Osteocyte (in vitro differentiated cells): ENCODE results near the gene CCER1. TPM values are rescaled to one million over a fixed set of nuclear protein-coding genes. Genes with fewer than 3 reads are reported as not detected.

Experiments used
- DNase-seq: peaks from one replicate; pipeline ENCODE4 v3.0.0; 2021; ENCODE audit warnings: mixed read lengths; ENCODE audit not compliant: unreplicated experiment; ENCODE audit errors: extremely low spot score
- H3K27ac Mint-ChIP-seq: one replicate; pipeline ENCODE4 v1.8.0; 2021; ENCODE audit warnings: mild to moderate bottlenecking, mixed read lengths; ENCODE audit not compliant: unreplicated experiment
- H3K27me3 Mint-ChIP-seq: one replicate; pipeline ENCODE4 v1.8.0; 2021; ENCODE audit warnings: mixed read lengths; ENCODE audit not compliant: unreplicated experiment
- H3K36me3 Mint-ChIP-seq: one replicate; pipeline ENCODE4 v1.8.0; 2021; ENCODE audit warnings: mixed read lengths; ENCODE audit not compliant: unreplicated experiment
- H3K4me1 Mint-ChIP-seq: one replicate; pipeline ENCODE4 v1.8.0; 2021; ENCODE audit warnings: mixed read lengths; ENCODE audit not compliant: unreplicated experiment
- H3K4me3 Mint-ChIP-seq: one replicate; pipeline ENCODE4 v1.8.0; 2021; ENCODE audit warnings: mild to moderate bottlenecking, moderate library complexity, mixed read lengths; ENCODE audit not compliant: unreplicated experiment
- H3K9me3 Mint-ChIP-seq: one replicate; pipeline ENCODE4 v1.8.0; 2021; ENCODE audit warnings: mixed read lengths; ENCODE audit not compliant: unreplicated experiment
- total RNA-seq: library from RNA; stranded (reverse); gene quantifications from 2 replicates; pipeline ENCODE4 v1.2.1, GENCODE V29; 2021
- TF ChIP-seq, protein P1 (sequence below): fragments of 200-600 bp; sonication (generic); IDR thresholded peaks from 2 replicates; pipeline ENCODE4 v1.5.0; 2021; ENCODE audit warnings: antibody characterized with exemption, mild to moderate bottlenecking, moderate library complexity

Gene CCER1
- total RNA-seq, 1 donor from 2014 or later = not detected

DNA sequence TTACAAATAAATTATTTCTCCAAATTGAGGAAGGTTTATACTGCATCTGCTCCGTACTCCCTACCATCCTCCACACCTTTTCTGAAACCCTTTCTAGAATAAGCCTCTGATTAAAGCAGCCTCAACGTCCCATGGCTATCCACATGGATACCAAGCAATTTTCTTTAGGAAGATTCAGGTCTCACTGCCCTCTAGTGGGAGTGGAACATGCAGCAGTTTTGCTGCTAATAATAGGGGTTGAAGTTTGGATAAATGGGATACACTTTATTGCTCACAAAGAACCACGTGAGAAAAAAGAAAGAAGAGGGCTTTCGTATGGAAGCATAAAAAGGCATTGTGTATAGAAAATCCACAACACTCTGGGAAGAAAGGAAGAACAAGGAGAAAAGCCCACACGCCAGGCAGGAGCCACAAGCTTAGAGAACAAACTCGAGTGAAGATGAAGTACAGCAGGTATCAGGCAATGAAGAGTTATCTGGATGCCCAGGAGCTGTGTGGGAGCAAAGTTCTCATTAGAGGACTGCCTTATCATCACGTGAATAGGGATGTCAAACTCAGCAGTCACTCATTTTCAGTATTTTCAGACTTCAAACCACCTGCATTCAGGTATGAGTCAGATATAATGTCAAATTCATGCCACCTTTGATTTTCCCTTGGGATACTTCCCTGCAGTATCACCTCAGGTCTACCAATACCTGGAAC, 45.8 kb downstream of the CCER1 start:
- TF ChIP-seq, protein P1, sequence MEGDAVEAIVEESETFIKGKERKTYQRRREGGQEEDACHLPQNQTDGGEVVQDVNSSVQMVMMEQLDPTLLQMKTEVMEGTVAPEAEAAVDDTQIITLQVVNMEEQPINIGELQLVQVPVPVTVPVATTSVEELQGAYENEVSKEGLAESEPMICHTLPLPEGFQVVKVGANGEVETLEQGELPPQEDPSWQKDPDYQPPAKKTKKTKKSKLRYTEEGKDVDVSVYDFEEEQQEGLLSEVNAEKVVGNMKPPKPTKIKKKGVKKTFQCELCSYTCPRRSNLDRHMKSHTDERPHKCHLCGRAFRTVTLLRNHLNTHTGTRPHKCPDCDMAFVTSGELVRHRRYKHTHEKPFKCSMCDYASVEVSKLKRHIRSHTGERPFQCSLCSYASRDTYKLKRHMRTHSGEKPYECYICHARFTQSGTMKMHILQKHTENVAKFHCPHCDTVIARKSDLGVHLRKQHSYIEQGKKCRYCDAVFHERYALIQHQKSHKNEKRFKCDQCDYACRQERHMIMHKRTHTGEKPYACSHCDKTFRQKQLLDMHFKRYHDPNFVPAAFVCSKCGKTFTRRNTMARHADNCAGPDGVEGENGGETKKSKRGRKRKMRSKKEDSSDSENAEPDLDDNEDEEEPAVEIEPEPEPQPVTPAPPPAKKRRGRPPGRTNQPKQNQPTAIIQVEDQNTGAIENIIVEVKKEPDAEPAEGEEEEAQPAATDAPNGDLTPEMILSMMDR = peak; percentile 81
- Mint-ChIP-seq H3K9me3 (no peaks in the 10 kb centered on the region), H3K27ac (no peak overlapping the region), H3K4me1 (peaks cover 9% of the 10 kb centered on the region), H3K4me3 (no peak overlapping the region), H3K36me3 (no peaks in the 10 kb centered on the region), H3K27me3 (no peaks in the 10 kb centered on the region)
- DNase-seq = no peak

DNA sequence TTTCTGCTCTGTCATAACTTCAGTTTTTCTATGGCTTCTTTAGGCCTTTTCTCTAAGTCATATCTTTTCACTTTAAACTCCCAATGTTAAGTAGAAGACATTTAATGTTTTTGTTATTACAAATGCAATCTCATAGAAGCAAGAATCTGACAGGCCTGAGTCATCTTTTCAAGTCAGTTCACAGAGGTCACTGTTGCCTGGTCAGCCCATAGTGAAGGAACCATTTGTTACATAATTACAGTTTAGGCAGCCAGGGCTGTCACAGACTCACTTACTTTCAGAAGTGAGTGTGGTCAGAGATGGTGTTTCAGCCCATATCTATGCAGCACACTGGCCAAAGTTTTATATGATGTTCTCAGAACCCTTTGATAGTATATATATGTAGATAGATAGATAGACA, 46.5 kb downstream of the CCER1 start:
- DNase-seq = no peak
- peaks cover 9% of the 10 kb centered on the region for H3K4me1 Mint-ChIP-seq
- peak overlapping the region; percentile 63 for H3K27ac Mint-ChIP-seq

DNA sequence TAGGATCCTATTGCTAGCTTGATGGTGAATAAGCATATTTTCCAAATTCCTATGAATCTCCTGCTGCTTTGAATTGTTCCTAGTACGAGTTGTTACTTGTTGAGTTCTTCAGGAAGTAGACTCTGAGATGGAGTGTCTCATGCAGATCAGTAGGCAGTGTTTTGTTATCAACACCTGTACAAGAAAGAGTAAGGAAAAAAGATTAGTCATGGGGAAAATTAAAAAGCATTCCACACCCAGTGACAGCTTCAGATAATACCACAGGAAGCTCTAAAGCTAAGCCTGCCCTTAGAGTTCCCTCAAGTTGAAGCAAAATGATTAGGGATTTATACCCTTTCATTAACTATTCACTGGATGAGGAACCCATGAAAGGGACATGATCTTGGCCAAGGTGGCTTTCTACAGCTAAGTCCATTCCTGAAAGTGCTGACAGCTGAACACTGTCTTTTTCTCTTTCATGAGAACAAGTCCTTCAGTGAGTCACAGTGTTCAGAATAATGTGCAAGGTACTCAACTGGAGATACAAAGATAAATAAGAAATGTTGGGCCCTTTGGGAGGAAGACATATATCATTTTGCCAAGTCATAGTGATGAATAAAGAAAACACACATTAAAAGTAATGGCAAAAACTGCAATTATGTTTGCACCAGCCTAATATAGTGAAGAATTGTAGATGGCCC, 49.1 kb downstream of the CCER1 start:
- TF ChIP-seq, protein P1 = no peak
- no peak overlapping the region for H3K4me3 Mint-ChIP-seq
- no peaks in the 10 kb centered on the region for H3K36me3 Mint-ChIP-seq
- no peaks in the 10 kb centered on the region for H3K27me3 Mint-ChIP-seq
- no peak overlapping the region for H3K27ac Mint-ChIP-seq
- no peaks in the 10 kb centered on the region for H3K9me3 Mint-ChIP-seq
- no peak for DNase-seq
- peaks cover 9% of the 10 kb centered on the region for H3K4me1 Mint-ChIP-seq

More for the DNA sequence above, 46.5 kb downstream of the CCER1 start:
- TF ChIP-seq, protein P1 = no peak
- no peaks in the 10 kb centered on the region for H3K27me3 Mint-ChIP-seq
- H3K36me3 Mint-ChIP-seq = no peaks in the 10 kb centered on the region
- H3K9me3 Mint-ChIP-seq = no peaks in the 10 kb centered on the region
- H3K4me3 Mint-ChIP-seq = no peak overlapping the region

DNA sequence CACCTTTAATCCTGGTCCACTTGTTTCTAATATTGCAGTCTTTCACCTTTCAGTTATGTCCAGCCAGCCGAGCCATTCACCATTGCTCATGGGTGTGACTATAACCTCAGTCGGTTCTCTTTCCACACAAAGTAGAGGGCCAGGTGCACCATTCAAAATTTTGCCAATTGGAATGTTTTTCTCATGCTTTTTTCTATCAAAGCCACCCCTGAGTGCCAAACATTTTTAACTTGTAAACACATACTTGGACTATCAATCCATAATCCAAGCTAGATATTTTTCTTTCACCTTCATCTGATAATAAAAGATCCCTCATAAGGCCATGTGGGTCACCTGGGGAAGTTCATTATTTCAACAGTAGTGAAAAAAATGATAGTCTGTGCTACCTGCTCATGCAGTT, 52.4 kb downstream of the CCER1 start:
- no peak overlapping the region for H3K4me3 Mint-ChIP-seq
- TF ChIP-seq, protein P1 = no peak
- no peaks in the 10 kb centered on the region for H3K9me3 Mint-ChIP-seq
- no peak for DNase-seq
- no peak overlapping the region for H3K27ac Mint-ChIP-seq
- H3K4me1 Mint-ChIP-seq = peaks cover under 1% of the 10 kb centered on the region
- no peaks in the 10 kb centered on the region for H3K27me3 Mint-ChIP-seq
- no peaks in the 10 kb centered on the region for H3K36me3 Mint-ChIP-seq

Other genes starting within 250 kb of the CCER1 start
- not detected in 2 replicates for gene EPYC, start 49.8 kb upstream of the CCER1 start, total RNA-seq
- gene KERA, start 102.8 kb upstream of the CCER1 start, total RNA-seq = not detected in 2 replicates
- 473 and 481 TPM in 2 replicates for gene LUM, start 156.3 kb upstream of the CCER1 start, total RNA-seq
- 2,230 and 2,247 TPM in 2 replicates for gene DCN, start 227.6 kb upstream of the CCER1 start, total RNA-seq